Activated T-cell treated with anti-CD3 and anti-CD28 coated beads for 1 hour (primary cell): ENCODE results near the gene SPSB4.
"Not testable (repeated sequence)": the region's sequence is repeated elsewhere in the genome, so short reads cannot be mapped to it uniquely, and the experiment has no call there.

Experiments
- DNase-seq: peaks from one replicate; pipeline ENCODE4 v3.0.0-alpha.2; 2020; ENCODE audit warnings: low read depth

The SPSB4 gene

DNA sequence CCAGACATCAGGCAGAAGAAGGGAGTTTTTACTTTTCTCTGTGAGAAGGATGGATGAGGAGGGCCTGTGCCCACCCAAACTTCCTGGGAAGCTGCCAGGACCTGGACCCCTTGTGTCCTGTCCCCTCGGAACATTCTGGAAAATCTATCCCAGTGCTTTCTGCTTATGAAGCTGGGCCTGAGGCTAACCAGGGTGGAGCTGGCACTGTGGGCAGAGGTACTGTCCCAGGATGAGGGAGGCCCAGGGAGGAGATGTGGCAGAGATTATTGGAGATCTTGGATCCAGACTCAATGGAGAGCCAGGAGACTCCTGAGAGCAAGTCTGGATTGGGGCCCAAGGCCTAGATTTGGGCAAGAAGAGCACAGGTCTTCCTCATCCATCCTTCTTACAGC, 44.4 kb downstream of the SPSB4 start:
- DNase-seq: no peak

DNA sequence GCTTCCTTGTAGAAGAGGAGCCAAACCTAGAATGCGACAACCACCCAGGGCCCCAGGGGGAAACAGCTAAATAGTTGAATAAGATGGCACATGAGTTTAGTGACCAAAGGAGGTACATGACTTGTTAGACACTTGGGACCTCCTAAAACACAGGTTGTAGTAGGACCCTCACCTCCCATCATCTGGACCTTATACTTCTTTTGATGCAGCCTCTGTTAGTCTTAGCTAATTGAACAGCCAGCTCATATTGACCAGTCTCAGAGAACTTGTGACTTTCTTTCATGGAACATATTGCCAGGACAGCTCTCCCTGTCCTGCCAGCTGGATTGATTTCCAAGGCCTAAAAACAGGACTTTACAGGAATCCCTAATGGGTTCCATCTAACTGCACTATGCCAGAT, 45.0 kb downstream of the SPSB4 start:
- no peak for DNase-seq

DNA sequence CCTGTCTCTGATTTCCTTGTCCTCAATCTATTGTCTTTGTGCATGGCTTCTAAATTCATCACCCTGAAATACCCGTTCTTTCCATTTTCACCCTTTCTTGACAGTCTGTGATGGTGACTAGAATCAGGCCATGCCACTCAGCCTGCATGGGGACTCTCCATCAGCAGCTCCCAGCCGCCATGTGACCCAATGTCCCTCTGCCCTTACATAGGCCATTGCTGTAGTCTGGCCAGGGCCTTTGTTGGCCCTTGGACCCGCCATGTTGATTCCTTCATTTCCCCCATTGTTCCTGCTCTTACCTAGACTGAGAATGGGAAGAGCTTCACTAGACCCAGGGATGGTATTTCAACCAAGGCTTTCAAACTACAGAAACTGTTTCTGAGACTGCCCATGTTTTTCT, 45.8 kb downstream of the SPSB4 start:
- no peak for DNase-seq

DNA sequence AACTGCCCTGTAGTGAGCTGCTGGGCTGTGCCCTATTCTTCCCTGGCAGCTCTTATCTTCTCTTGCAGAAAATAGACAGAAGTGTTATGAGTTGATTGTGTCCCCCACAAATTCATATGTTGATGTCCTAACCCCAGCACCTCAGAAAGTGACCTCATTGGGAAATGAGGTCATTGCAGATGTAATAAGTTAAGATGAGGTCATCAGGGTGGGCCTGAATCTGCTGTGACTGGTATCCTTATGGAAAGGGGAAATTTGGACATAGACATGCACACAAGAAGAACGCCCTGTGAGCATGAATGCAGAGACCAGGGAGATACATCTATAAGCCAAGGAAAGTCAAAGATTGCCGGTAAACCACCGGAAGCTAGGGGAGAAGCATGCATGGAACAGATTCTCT, 49.0 kb downstream of the SPSB4 start:
- DNase-seq: no peak

DNA sequence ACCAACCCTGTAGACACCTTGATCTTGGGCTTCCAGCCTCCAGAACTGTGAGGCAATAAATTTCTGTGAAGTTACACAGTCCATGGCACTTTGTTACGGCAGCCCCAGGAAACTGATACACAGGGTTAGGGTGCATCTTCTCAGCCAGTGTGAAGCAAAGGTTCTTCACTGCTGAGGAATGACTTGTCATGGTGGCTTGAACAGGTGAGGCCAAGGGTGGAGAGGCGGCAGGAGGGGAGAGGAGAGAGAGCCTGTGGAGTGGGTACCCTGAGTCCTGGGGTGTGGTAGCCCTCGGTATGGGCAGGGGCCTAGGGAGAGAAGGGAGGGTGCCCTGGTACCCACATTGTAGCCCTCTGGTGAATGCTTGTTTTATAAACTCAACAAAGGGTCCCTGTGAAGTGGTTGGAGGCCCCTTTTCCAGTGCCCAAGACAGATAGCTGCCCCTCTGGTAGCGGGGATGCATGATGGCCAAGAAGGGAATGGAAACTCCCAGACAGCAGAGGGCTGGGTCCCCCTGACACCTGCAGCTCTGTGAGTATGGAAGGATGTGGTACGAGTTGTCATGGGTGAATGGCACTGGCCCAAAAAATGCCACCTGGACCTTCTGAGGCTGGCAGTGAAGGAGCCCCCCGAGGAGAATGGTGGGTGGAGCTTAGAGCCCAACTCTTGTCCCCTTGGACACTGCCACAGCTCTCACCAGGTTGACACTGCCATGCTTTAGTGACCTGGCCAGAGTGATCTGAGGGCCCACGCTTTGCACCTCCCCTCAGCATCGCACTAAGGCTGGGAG, 49.6 kb downstream of the SPSB4 start:
- DNase-seq: no peak

DNA sequence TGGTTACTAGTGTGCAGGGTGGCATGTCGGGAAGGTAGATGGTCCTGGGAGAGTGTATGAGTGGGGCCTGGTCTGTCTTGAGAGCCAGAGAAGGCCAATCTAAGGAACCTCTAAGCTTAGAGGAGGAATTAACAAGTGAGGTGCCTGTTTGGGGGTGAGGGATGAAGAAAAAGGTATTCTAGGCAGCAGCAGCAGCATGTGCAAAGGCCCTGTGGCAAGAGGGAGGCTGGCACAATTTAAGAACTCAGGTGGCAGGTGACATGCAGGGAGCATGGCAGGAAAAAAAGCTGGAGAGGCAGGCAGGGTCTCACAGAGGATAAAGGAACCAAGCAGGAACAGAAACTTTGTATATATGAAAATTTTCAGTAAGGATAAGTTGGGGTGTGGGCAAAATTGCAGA, 51.2 kb downstream of the SPSB4 start:
- no peak for DNase-seq

DNA sequence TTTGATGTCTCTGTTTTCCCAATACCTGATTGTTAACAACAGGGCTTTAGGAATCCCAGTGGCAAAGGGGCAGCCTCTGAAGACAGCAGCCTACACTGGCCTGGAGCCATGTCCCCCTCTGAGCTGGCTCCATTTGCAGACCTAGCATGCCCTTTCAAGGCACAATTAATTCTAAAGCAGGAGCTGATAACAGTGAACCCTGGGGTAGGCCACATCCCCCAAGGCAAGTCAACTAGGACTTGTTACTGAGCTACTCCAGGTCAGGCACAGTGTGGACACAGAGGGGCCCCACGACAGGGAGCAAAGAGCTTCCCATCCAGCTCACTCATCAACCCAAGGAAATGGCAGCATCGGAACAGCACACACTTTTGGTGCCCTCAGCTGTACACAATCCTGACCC, 51.9 kb downstream of the SPSB4 start:
- no peak for DNase-seq

DNA sequence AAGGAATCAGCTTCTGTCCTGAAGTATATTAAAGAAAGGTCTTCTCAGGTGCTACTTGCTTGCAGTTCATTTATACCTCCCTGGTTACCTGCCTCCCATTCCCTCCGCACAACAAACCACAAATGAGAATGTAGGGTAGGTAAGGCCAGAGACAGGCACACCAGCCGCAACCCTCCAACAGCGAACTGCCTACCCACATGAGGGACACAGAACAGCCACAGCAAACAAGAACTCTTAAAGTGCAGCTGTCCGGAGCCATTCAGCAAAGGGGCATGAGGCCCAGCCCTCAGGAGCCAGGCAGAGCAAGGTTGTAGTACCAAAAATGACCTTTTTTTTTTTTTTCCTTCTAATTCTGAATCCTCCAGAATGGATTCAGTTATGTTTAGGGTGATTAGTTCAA, 52.4 kb downstream of the SPSB4 start:
- no peak for DNase-seq

DNA sequence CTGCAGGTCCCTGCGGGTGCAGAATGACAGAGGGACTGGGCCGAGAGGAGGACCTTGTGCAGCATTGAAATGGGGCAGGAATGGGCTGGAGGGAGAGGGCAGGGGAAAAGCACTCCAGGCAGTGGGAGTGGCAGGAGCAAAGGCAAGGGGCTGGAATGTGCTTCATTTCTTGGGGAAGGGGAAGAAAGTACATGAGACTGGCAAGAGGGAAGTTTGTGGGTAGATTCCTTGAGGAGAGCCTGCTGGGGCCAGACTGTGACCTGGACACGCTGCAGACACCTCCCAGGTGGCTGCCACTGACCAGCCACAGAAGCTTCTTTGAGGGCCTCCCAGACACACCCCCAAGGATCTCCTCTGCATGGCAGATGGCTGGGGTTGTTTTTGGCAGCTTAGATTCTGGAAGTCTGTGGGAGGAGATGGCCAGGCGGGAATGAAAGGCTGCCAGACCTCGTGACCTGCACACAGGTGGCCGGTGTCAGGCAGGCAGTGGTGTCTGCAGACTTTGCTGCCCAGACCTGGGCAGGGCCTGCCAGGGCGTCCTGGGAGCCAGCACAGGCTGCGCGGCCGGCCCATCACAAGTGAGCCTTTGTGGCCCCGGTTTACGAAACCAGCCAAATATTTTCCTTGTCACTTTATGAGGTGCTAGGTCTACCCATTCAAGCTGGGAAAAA, 53.1 kb downstream of the SPSB4 start:
- no peak for DNase-seq

DNA sequence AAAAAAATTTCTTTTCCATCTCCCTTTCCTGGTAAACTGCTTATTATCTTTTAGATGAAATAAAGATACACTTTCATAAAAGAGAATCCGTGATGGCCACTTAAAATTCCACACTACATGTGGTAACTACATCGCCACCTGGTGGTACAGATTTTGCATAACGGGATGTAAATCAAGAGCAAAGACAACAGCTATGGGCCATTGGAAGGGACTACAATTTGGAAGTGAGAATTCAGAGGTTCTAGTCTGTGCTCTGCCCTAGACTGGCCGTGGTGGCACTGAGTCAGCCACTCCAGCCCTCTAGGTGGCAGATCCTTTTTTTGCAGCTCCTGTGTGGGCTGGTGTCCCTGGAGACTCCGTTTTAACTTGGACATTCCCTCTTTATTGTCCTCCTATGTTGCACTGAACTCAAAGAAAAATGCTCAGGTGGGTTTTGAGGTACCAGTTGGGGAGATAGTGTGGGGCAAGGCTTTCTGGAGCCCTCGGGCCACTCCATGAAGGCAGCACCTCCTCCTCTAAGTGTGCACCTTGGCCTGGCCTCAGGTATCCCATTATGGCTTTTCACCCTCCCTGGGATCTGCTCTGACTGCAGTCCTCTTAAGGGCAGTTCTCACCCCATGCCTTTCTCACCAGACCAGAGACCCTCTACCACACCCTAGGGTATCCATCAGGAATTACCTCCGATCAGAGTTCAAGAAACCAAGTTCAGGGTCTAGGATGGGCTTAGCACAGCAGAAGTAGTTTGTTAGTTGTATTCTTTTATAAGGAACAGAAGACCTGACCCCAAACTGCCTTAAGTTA, 54.9 kb downstream of the SPSB4 start:
- DNase-seq: peak; percentile 43

DNA sequence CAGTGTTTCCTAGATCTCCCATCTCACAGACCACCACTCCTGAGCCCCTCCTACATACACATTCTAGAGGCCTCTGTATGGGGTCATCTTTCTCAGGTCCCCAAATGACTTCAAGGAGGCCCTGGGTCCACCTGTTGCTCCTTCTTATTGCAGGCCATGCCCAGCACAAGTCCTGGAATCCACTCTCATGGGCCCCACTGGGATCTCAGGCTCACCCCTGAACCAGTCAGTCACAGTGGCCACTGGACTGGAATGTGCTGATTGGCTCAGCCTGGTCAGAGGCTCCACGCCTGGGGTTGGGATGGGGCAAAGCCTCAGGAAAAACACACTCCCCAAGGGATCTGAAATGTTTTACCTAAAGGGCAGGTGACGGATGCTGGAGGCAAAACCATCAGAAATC, 55.7 kb downstream of the SPSB4 start:
- no peak for DNase-seq

DNA sequence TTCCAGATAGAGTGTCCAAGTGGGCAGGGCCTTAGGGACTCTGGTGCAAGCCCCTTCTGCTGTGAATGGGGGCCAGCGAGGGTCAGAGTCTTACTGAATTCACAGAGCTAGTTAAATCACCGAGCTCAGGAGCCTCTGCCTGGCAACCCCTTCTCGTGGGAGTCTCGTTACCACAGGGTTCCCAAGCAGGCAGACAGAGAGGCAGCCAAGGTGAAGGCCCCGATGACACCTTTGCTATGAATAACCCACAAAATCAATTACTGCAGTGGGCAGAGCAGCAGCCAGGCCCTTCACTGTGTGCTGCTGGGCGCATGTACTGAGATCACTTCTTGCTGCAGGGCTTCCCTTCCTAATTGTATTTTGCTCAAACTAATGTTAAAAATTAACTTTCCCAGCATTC, 56.9 kb downstream of the SPSB4 start:
- DNase-seq: no peak

DNA sequence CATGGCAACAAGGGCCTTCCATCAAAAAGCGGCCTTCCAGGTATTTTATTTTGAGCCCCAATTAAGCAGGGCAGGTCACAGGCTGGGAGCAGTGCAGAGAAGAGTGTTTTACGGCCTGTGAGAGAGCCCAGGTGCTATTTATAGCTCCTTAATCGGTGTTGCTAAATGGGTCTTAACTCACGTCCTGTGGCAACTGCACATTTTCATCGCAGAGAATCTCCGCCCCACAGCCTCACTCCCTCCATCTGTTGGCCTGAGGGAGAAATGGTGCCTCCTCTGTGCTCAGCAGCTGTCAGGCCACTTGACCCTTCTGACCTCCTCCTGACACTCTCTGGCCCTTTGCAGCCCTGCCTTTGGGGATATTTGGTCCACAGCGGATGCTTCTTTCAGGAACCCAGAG, 58.6 kb downstream of the SPSB4 start:
- no peak for DNase-seq

DNA sequence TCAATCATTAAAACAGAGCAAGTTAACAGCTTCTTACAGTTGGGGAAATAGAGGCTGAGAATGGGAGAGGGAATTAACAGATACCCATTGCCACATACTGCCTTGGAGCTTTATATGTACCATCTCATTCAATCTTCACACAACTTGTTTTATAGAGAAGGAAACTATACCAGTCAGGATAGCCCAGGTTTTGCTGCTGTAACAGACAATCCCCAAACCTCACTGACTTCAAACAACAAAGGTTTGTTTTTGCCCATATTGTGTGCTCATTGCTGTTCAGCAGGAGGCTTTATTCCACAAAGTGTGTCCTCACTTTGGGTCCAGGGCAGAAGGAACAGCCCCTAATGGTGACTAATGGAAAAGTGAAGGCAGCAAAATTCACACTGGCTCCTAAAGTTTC, 59.2 kb downstream of the SPSB4 start:
- no peak for DNase-seq

DNA sequence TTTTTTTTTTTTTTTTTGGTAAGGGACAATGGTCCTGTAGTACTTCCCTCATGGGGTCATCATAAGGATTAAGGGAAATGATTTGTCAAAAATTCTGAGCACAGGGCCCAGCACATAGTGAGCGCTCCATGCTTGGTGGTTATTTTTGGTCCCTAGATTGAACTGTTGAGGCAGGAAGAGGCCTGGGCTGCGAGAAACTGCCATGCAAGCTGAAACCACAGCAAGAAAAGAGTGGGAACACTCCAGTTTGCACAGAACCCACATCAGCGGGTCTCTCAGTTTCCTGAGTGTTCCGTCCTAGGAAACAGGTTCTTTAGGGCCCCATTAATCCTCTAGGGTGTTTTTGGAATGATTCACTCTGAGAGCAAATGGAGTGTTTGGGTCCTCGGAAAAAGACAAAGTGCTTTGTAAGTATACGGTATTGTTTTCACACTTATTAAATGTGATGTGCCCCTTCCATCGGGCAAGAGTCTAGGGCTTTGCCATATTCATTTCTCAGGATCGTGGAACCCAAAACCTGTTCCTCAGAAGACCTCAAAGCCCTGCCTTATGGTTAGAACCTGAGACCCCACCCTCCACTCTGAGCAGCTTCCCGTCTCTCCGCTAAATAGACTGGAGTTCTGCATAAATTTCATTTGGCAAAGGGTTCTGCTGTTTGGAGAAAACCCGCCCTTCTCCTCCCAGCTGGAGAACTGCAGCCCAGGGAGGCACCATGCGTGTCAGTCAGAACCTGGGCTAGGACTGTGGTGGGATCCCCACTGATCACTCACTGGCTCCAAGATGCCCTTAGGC, 60.4 kb downstream of the SPSB4 start:
- DNase-seq: no peak

DNA sequence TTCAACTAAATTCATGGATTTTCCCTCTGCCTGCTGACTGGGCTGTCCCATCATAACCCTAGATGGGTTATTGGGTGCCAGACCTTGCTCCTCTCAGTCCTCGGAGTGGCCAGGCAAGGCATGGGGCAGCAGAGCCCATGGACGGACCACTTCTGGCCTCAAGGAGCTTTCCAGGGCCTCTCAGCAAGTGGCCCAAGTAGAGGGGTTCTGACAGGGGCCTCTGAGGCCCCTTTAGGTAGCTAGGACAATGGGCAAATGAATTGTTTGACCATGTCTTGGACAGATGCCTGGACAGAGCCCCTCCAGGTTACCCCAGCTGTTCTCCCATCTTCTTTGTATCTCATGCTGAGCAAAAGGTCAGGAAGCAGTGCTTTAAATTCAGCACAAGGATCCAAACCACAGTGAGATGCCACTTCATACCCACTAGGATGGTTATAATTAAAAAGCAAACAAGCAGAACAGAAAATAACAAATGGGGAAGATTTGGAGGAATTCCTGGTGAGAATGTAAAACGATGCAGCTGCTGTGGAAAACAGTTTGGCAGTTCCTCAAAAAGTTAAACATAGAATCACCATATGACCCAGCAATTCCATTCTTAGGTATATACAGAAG, 61.6 kb downstream of the SPSB4 start:
- no peak for DNase-seq

DNA sequence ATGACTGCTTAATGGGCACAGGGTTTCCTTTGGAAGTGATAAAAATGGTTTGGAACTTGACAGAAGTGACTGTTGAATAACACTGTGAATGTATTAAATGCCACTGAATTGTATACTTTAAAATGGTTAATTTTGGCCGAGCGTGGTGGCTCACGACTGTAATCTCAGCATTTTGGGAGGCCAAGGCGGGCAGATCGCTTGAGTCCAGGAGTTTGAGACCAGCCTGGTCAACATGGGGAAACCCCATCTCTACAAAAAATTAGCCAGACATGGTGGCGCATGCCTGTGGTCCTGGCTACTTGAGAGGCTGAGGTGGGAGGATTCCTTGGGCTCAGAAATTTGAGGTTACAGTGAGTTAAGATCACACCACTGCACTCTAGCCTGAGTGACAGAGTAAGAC, 62.5 kb downstream of the SPSB4 start:
- not testable (repeated sequence) for DNase-seq

DNA sequence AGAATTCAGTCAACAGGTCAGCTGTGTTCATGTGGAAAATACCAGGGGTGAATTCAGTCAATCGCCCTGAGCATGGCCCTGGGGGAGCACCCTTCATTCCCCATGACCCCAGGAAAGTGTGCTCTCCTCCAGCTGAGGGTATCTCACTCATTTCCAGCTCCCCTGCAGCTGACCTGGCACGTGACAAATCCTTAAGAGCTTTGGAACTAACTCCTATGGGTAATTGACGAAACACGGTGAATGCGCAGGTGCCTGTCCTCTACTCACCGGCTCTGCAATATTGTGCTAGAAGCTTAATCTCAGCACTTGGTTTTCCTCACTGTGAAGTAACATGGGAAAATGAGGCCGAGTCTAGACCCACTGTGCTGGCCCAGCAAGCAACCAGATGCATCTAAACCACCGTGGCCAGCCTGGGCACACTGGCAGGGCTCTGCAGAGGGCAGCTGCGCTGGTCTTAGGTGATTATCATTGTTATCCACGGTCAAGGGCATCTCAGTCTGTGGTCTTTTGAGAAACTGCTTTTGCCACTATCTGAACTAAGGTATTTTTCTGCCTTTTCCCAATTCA, 63.1 kb downstream of the SPSB4 start:
- DNase-seq: no peak

DNA sequence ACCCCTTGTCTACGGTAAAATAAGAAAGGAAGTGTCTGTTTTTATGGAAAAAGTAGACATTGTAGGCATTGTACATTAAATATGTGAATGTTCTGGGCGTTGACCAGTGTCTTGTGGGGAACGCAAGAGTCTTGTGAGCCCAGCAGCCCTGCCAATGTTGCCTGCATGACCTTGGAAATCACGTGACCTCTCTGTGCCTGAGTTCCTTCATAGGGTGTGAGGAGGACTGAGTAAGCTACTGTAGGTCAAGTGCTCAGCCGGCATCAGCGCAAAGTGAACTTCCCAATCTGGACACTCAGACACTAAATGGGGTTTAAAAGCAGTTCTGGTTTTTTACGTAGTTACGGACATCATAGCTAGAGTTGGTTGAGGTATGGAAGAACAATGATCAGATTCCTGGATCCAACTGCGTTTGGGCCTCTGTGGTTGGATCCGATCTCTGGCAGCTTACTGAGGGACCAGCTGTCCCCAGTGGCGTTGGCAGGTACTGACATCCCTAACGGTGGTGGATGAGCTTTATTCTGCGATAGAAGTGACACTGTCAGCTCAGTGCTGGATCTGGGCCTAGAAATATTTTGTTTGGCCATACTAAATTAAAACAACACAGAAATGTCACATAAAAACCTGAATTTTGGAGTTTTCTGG, 63.8 kb downstream of the SPSB4 start:
- no peak for DNase-seq

DNA sequence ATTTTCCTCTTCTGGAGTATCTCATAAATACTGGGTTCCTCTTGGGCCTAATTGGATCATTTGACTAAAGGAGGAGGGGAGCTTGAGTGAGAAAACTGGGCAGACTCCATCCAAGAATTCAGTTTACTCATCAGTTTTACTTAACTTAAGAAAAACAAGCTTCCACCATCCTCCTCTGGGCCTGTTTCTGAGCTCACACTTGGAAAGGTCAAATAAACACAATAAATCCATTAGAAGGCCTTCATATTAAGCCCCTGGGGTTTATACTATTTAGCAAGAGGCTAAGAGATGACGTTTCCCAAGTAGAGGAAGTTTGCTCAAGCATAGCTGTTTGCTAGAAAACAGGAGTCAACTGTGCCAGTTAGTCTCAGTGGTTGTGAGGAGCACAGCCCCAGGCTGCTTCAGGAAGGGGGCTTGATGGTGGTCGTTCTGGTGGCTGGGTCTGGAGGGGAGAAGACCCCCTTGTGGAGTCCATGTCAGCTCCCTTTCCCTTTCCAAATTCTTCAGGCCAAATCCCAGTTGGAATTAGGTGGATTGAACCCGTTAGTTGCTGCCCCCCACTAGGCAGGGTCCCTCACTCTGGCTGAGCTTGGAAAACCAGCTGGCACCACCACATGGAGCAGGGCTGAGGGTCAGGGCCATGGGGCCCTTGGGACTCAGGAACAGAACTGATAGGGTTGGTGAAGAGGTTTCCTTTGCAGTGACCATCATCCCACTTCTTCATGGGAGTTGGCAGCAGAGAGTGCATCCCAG, 64.8 kb downstream of the SPSB4 start:
- no peak for DNase-seq
